CD1c-positive myeloid dendritic cell (primary cell): ENCODE results near the gene PTCD2.

Source experiments
- DNase-seq: peaks from one replicate; pipeline ENCODE4 v3.0.0-alpha.2; 2016; ENCODE audit errors: extremely low spot score

The PTCD2 gene

GRCh38 chr5:72319976-72320752 lies at the start of gene PTCD2, which contains the start of gene MRPS27:
TSS of gene PTCD2 (plus strand) at chr5:72320373. CDS start at chr5:72320383, 10 bp downstream.
TSS of gene MRPS27 (minus strand) at chr5:72320240. CDS start at chr5:72320221, 19 bp downstream.
- DNase-seq: peak; percentile 99

GRCh38 chr5:72271702-72272101 lies 48.5 kb upstream of the PTCD2 start:
- no peak for DNase-seq

GRCh38 chr5:72272398-72272797 lies 47.8 kb upstream of the PTCD2 start:
- no peak for DNase-seq

- no peak for DNase-seq
Measured at GRCh38 chr5:72273547-72273946, 46.6 kb upstream of the PTCD2 start.

GRCh38 chr5:72276219-72276752 lies 43.9 kb upstream of the PTCD2 start:
- no peak for DNase-seq

- no peak for DNase-seq
Measured at GRCh38 chr5:72280581-72281069, 39.5 kb upstream of the PTCD2 start.

GRCh38 chr5:72281430-72281763 lies 38.8 kb upstream of the PTCD2 start:
- DNase-seq: no peak

- DNase-seq: no peak
Measured at GRCh38 chr5:72281764-72282499, 38.2 kb upstream of the PTCD2 start.

- no peak for DNase-seq
Measured at GRCh38 chr5:72282878-72283277, 37.3 kb upstream of the PTCD2 start.

GRCh38 chr5:72283358-72283757 lies 36.8 kb upstream of the PTCD2 start:
- no peak for DNase-seq

GRCh38 chr5:72284559-72285423 lies 35.4 kb upstream of the PTCD2 start:
- peak; percentile 35 for DNase-seq

- DNase-seq: no peak
Measured at GRCh38 chr5:72285424-72285821, 34.8 kb upstream of the PTCD2 start.

- DNase-seq: no peak
Measured at GRCh38 chr5:72286798-72287197, 33.4 kb upstream of the PTCD2 start.

GRCh38 chr5:72288924-72289323 lies 31.2 kb upstream of the PTCD2 start:
- DNase-seq: no peak

GRCh38 chr5:72290356-72291133 lies 29.6 kb upstream of the PTCD2 start:
- no peak for DNase-seq

- no peak for DNase-seq
Measured at GRCh38 chr5:72291601-72292000, 28.6 kb upstream of the PTCD2 start.

- DNase-seq: no peak
Measured at GRCh38 chr5:72292411-72292810, 27.8 kb upstream of the PTCD2 start.

GRCh38 chr5:72293495-72294055 lies 26.6 kb upstream of the PTCD2 start:
- no peak for DNase-seq

GRCh38 chr5:72294473-72294872 lies 25.7 kb upstream of the PTCD2 start:
- no peak for DNase-seq

- DNase-seq: no peak
Measured at GRCh38 chr5:72295539-72295938, 24.6 kb upstream of the PTCD2 start.

- DNase-seq: no peak
Measured at GRCh38 chr5:72296256-72296655, 23.9 kb upstream of the PTCD2 start.
